ENCODE data around the gene EPHB2. TPM values are rescaled to one million over a fixed set of nuclear protein-coding genes. Genes with fewer than 3 reads are reported as not detected.

The EPHB2 gene
- total and polyA plus RNA-seq, 2 of the 4 experiments (the other 2 are of a cell fraction), result 52.3 to 58.8 TPM

DNA sequence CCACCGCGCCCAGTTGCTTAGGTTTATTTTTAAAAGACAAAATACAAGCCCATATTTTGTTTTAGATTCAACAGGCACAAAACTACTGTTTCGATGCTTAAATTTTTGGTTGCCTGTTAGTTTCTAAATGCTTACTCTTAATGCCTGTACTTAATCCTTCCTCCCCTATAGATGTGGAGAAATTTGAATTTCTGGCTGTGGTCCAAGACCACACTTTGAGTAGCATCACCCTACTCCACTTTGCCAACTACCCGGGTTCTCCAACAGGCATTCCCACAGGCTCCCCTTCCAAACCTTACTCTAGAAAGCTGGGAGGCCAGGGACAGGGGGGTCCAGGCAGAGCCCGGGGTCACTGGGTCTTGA, 242.0 kb downstream of the EPHB2 start:
- ChIA-PET POLR2A (ENCODE audit: unreplicated experiment) (no interaction called here), CTCF (no interaction called here)
- Histone ChIP-seq H2BK5ac (ENCODE audit: low read depth, low read length, poor library complexity, severe bottlenecking) (no peak overlapping the region), H2AFZ (replicated peaks; ENCODE audit: low read length, poor library complexity) (no peak overlapping the region), H3K9me3 (ENCODE audit: control insufficient read depth, insufficient read depth, low read length) (peaks cover 3% of the 10 kb centered on the region), H3K79me1 (ENCODE audit: low read depth in 1 of 2, low read length in 2 of 2) (no peaks in the 10 kb centered on the region), H3K56ac (ENCODE audit: extremely low read depth, insufficient read depth, low read length) (no peak overlapping the region), H4K8ac (ENCODE audit: low read depth in 2 of 2, low read length in 2 of 2) (no peak overlapping the region), H3K4me2 (ENCODE audit: low read depth, low read length) (no peak overlapping the region), H2BK120ac (ENCODE audit: low read depth, low read length) (no peak overlapping the region), H3K36me3 (ENCODE audit: control insufficient read depth, insufficient read depth, low read length) (no peaks in the 10 kb centered on the region), H3K27ac (ENCODE audit: insufficient read depth, low read length) (no peak overlapping the region), H3K14ac (replicated peaks; ENCODE audit: low read depth, low read length) (no peak overlapping the region), H3K23ac (ENCODE audit: low read depth, low read length) (no peak overlapping the region), H2BK20ac (ENCODE audit: low read depth, low read length) (no peak overlapping the region), H2AK5ac (ENCODE audit: low read depth, low read length) (no peak overlapping the region), H3K4ac (ENCODE audit: low read depth, low read length) (no peak overlapping the region), H3K9ac (ENCODE audit: low read depth, low read length) (no peak overlapping the region), H2BK15ac (ENCODE audit: low read depth, low read length) (no peak overlapping the region), H4K5ac (ENCODE audit: low read depth, low read length) (no peak overlapping the region), H3K4me3 (ENCODE audit: insufficient read depth, low read depth, low read length) (no peak overlapping the region), H3K18ac (ENCODE audit: low read depth, low read length) (no peak overlapping the region), H3K9me1 (ENCODE audit: insufficient read depth, low read length) (no peaks in the 10 kb centered on the region), H2AK9ac (replicated peaks; ENCODE audit: low read depth, low read length, poor library complexity) (no peak overlapping the region), H4K91ac (ENCODE audit: insufficient read depth, low read depth, low read length) (no peak overlapping the region), H3K27me3 (ENCODE audit: control insufficient read depth, insufficient read depth, low read length) (peaks cover 57% of the 10 kb centered on the region), H4K20me1 (ENCODE audit: insufficient read depth, low read length) (no peaks in the 10 kb centered on the region), H3K4me1 (ENCODE audit: control insufficient read depth, insufficient read depth, low read length) (no peaks in the 10 kb centered on the region)
- TF ChIP-seq CHD1 (IDR thresholded peaks at IDR 0.05; ENCODE audit: low read depth, low read length), result no peak
- TF ChIP-seq SMC3 (IDR thresholded peaks at IDR 0.05; ENCODE audit: low read depth, low read length), result no peak
- no peak for TF ChIP-seq POLR2A (IDR thresholded peaks at IDR 0.05; ENCODE audit: low read depth, low read length)
- no peak for TF ChIP-seq RCOR1 (IDR thresholded peaks at IDR 0.05; ENCODE audit: insufficient replicate concordance, low read length)
- TF ChIP-seq NFE2L2 (IDR thresholded peaks at IDR 0.05; ENCODE audit: low read depth, low read length), result no peak
- no peak for TF ChIP-seq RFX5 (IDR thresholded peaks at IDR 0.05; ENCODE audit: low read depth, low read length)
- TF ChIP-seq, protein P1, sequence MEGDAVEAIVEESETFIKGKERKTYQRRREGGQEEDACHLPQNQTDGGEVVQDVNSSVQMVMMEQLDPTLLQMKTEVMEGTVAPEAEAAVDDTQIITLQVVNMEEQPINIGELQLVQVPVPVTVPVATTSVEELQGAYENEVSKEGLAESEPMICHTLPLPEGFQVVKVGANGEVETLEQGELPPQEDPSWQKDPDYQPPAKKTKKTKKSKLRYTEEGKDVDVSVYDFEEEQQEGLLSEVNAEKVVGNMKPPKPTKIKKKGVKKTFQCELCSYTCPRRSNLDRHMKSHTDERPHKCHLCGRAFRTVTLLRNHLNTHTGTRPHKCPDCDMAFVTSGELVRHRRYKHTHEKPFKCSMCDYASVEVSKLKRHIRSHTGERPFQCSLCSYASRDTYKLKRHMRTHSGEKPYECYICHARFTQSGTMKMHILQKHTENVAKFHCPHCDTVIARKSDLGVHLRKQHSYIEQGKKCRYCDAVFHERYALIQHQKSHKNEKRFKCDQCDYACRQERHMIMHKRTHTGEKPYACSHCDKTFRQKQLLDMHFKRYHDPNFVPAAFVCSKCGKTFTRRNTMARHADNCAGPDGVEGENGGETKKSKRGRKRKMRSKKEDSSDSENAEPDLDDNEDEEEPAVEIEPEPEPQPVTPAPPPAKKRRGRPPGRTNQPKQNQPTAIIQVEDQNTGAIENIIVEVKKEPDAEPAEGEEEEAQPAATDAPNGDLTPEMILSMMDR (conservative IDR thresholded peaks at IDR 0.05; ENCODE audit: low read depth, low read length), result no peak
- no peak for TF ChIP-seq CEBPB (IDR thresholded peaks at IDR 0.05; ENCODE audit: low read depth, low read length)
- no peak for TF ChIP-seq MAFK (IDR thresholded peaks at IDR 0.05; ENCODE audit: low read depth, low read length)
- TF ChIP-seq, protein P2, sequence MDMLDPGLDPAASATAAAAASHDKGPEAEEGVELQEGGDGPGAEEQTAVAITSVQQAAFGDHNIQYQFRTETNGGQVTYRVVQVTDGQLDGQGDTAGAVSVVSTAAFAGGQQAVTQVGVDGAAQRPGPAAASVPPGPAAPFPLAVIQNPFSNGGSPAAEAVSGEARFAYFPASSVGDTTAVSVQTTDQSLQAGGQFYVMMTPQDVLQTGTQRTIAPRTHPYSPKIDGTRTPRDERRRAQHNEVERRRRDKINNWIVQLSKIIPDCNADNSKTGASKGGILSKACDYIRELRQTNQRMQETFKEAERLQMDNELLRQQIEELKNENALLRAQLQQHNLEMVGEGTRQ (IDR thresholded peaks at IDR 0.05; ENCODE audit: low read depth, low read length), result no peak
- TF ChIP-seq FOS (IDR thresholded peaks at IDR 0.05; ENCODE audit: low read depth, low read length), result no peak
- TF ChIP-seq MXI1 (IDR thresholded peaks at IDR 0.05; ENCODE audit: borderline replicate concordance, low read depth, low read length), result no peak
- TF ChIP-seq MAZ (IDR thresholded peaks at IDR 0.05; ENCODE audit: borderline replicate concordance, low read depth, low read length), result no peak
- no peak for TF ChIP-seq RAD21 (IDR thresholded peaks at IDR 0.05; ENCODE audit: low read length)
- TF ChIP-seq, protein P3, sequence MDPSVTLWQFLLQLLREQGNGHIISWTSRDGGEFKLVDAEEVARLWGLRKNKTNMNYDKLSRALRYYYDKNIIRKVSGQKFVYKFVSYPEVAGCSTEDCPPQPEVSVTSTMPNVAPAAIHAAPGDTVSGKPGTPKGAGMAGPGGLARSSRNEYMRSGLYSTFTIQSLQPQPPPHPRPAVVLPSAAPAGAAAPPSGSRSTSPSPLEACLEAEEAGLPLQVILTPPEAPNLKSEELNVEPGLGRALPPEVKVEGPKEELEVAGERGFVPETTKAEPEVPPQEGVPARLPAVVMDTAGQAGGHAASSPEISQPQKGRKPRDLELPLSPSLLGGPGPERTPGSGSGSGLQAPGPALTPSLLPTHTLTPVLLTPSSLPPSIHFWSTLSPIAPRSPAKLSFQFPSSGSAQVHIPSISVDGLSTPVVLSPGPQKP (IDR thresholded peaks at IDR 0.05; ENCODE audit: borderline replicate concordance, low read depth, low read length), result no peak
- no peak for TF ChIP-seq BHLHE40 (IDR thresholded peaks at IDR 0.05; ENCODE audit: low read depth, low read length)
- dilution Hi-C loops (cut with HindIII; ENCODE audit: low sequenced_read_pairs, unreplicated experiment), result no loop called here
- WGBS, 2 experiments (ENCODE audit: extremely low coverage in 2 of 2, insufficient read length in 1 of 2), result 50% methylated on average over 1 of the region's 5 CpGs; no CpG with 5 or more reads in 1 of the 2 experiments
- DNase-seq (no peak), ATAC-seq (ENCODE audit: low read depth) (no peak)
- in situ Hi-C loops (cut with MboI; ENCODE audit: low sequenced_read_pairs), result no loop called here
- intact Hi-C loops (cut with micrococcal nuclease), result no loop called here
- BruUV-seq (replicated peaks), result no TSS peak

Data from IMR-90 (cell line).